ENCODE data around the gene MID1IP1.

Gene MID1IP1

GRCh38 chrX:38803588-38804431 lies 2.6 kb downstream of the MID1IP1 start:
- peaks cover 23% of the 10 kb centered on the region; the same call in 1 of the 2 replicates for H3K36me3 ChIP-seq (ENCODE audit: insufficient read depth, low read depth, low read length)
- H3K27me3 ChIP-seq (ENCODE audit: insufficient read depth, low read length): no peaks in the 10 kb centered on the region
- peak overlapping the region; percentile 84 for H3K27ac ChIP-seq (ENCODE audit: low read length)
- peak overlapping the region; percentile 96 for H3K4me3 ChIP-seq (ENCODE audit: low read length)
- peak overlapping the region; percentile 98 for H3K9ac ChIP-seq (ENCODE audit: low read depth, low read length)
- H3K9me3 ChIP-seq (ENCODE audit: insufficient read depth, low read depth, low read length): no peaks in the 10 kb centered on the region
- no peaks in the 10 kb centered on the region for H3K4me1 ChIP-seq (ENCODE audit: insufficient read depth, low read length)

- H3K9ac ChIP-seq (ENCODE audit: low read depth, low read length): peak overlapping the region; percentile 95
- H3K4me3 ChIP-seq (ENCODE audit: low read length): peak overlapping the region; percentile 85
- no peaks in the 10 kb centered on the region for H3K27me3 ChIP-seq (ENCODE audit: insufficient read depth, low read length)
- no peaks in the 10 kb centered on the region for H3K4me1 ChIP-seq (ENCODE audit: insufficient read depth, low read length)
- H3K36me3 ChIP-seq (ENCODE audit: insufficient read depth, low read depth, low read length): peaks cover 23% of the 10 kb centered on the region; the same call in 1 of the 2 replicates
- peak overlapping the region; percentile 84 for H3K27ac ChIP-seq (ENCODE audit: low read length)
- H3K9me3 ChIP-seq (ENCODE audit: insufficient read depth, low read depth, low read length): no peaks in the 10 kb centered on the region
Observed at GRCh38 chrX:38804432-38804681, 3.1 kb downstream of the MID1IP1 start.

GRCh38 chrX:38804682-38805431 lies 3.6 kb downstream of the MID1IP1 start:
- Histone ChIP-seq H3K27me3 (ENCODE audit: insufficient read depth, low read length) (no peaks in the 10 kb centered on the region), H3K4me1 (ENCODE audit: insufficient read depth, low read length) (no peaks in the 10 kb centered on the region), H3K9me3 (ENCODE audit: insufficient read depth, low read depth, low read length) (no peaks in the 10 kb centered on the region), H3K4me3 (ENCODE audit: low read length) (peak overlapping the region; percentile 85), H3K27ac (ENCODE audit: low read length) (peak overlapping the region; percentile 84), H3K9ac (ENCODE audit: low read depth, low read length) (peak overlapping the region; percentile 95), H3K36me3 (ENCODE audit: insufficient read depth, low read depth, low read length) (peaks cover 23% of the 10 kb centered on the region; the same call in 1 of the 2 replicates)

- Histone ChIP-seq H3K27ac (ENCODE audit: low read length) (peak overlapping the region; percentile 84), H3K9ac (ENCODE audit: low read depth, low read length) (peak overlapping the region; percentile 95), H3K36me3 (ENCODE audit: insufficient read depth, low read depth, low read length) (peaks cover 23% of the 10 kb centered on the region; the same call in 1 of the 2 replicates), H3K4me3 (ENCODE audit: low read length) (peak overlapping the region; percentile 85), H3K27me3 (ENCODE audit: insufficient read depth, low read length) (no peaks in the 10 kb centered on the region), H3K4me1 (ENCODE audit: insufficient read depth, low read length) (no peaks in the 10 kb centered on the region), H3K9me3 (ENCODE audit: insufficient read depth, low read depth, low read length) (no peaks in the 10 kb centered on the region)
Observed at GRCh38 chrX:38805432-38806389, 4.5 kb downstream of the MID1IP1 start.

GRCh38 chrX:38806875-38807621 lies 5.8 kb downstream of the MID1IP1 start:
- Histone ChIP-seq H3K27ac (ENCODE audit: low read length) (no peak overlapping the region), H3K4me3 (ENCODE audit: low read length) (peak overlapping the region; percentile 85), H3K4me1 (ENCODE audit: insufficient read depth, low read length) (no peaks in the 10 kb centered on the region), H3K9ac (ENCODE audit: low read depth, low read length) (peak overlapping the region; percentile 95; the same call in 1 of the 2 replicates), H3K36me3 (ENCODE audit: insufficient read depth, low read depth, low read length) (peaks cover 23% of the 10 kb centered on the region; the same call in 1 of the 2 replicates), H3K27me3 (ENCODE audit: insufficient read depth, low read length) (no peaks in the 10 kb centered on the region), H3K9me3 (ENCODE audit: insufficient read depth, low read depth, low read length) (no peaks in the 10 kb centered on the region)

GRCh38 chrX:38807873-38808272 lies 6.6 kb downstream of the MID1IP1 start:
- peak overlapping the region; percentile 95; the same call in 1 of the 2 replicates for H3K9ac ChIP-seq (ENCODE audit: low read depth, low read length)
- peak overlapping the region; percentile 85; the same call in 1 of the 2 replicates for H3K4me3 ChIP-seq (ENCODE audit: low read length)
- H3K36me3 ChIP-seq (ENCODE audit: insufficient read depth, low read depth, low read length): peaks cover 23% of the 10 kb centered on the region; the same call in 1 of the 2 replicates
- H3K4me1 ChIP-seq (ENCODE audit: insufficient read depth, low read length): no peaks in the 10 kb centered on the region
- H3K9me3 ChIP-seq (ENCODE audit: insufficient read depth, low read depth, low read length): no peaks in the 10 kb centered on the region
- no peak overlapping the region for H3K27ac ChIP-seq (ENCODE audit: low read length)
- H3K27me3 ChIP-seq (ENCODE audit: insufficient read depth, low read length): no peaks in the 10 kb centered on the region

GRCh38 chrX:38811515-38812243 lies 10.4 kb downstream of the MID1IP1 start:
- H3K9ac ChIP-seq (ENCODE audit: low read depth, low read length): no peak overlapping the region
- H3K27ac ChIP-seq (ENCODE audit: low read length): no peak overlapping the region
- H3K4me3 ChIP-seq (ENCODE audit: low read length): no peak overlapping the region
- no peaks in the 10 kb centered on the region for H3K27me3 ChIP-seq (ENCODE audit: insufficient read depth, low read length)
- peaks cover 2% of the 10 kb centered on the region; the same call in 1 of the 2 replicates for H3K4me1 ChIP-seq (ENCODE audit: insufficient read depth, low read length)
- peaks cover 2% of the 10 kb centered on the region; the same call in 1 of the 2 replicates for H3K36me3 ChIP-seq (ENCODE audit: insufficient read depth, low read depth, low read length)
- H3K9me3 ChIP-seq (ENCODE audit: insufficient read depth, low read depth, low read length): no peaks in the 10 kb centered on the region

GRCh38 chrX:38816155-38816554 lies 14.9 kb downstream of the MID1IP1 start:
- Histone ChIP-seq H3K9me3 (ENCODE audit: insufficient read depth, low read depth, low read length) (no peaks in the 10 kb centered on the region), H3K4me3 (ENCODE audit: low read length) (no peak overlapping the region), H3K27ac (ENCODE audit: low read length) (no peak overlapping the region), H3K27me3 (ENCODE audit: insufficient read depth, low read length) (no peaks in the 10 kb centered on the region), H3K9ac (ENCODE audit: low read depth, low read length) (no peak overlapping the region), H3K36me3 (ENCODE audit: insufficient read depth, low read depth, low read length) (no peaks in the 10 kb centered on the region), H3K4me1 (ENCODE audit: insufficient read depth, low read length) (peaks cover 7% of the 10 kb centered on the region)

- Histone ChIP-seq H3K36me3 (ENCODE audit: insufficient read depth, low read depth, low read length) (no peaks in the 10 kb centered on the region), H3K27me3 (ENCODE audit: insufficient read depth, low read length) (no peaks in the 10 kb centered on the region), H3K9ac (ENCODE audit: low read depth, low read length) (peak overlapping the region; percentile 33; the same call in 1 of the 2 replicates), H3K9me3 (ENCODE audit: insufficient read depth, low read depth, low read length) (no peaks in the 10 kb centered on the region), H3K27ac (ENCODE audit: low read length) (no peak overlapping the region), H3K4me1 (ENCODE audit: insufficient read depth, low read length) (peaks cover 7% of the 10 kb centered on the region), H3K4me3 (ENCODE audit: low read length) (no peak overlapping the region)
Observed at GRCh38 chrX:38817004-38817703, 15.9 kb downstream of the MID1IP1 start.

- H3K9me3 ChIP-seq (ENCODE audit: insufficient read depth, low read depth, low read length): no peaks in the 10 kb centered on the region
- H3K4me1 ChIP-seq (ENCODE audit: insufficient read depth, low read length): peaks cover 7% of the 10 kb centered on the region
- H3K4me3 ChIP-seq (ENCODE audit: low read length): no peak overlapping the region
- H3K27me3 ChIP-seq (ENCODE audit: insufficient read depth, low read length): no peaks in the 10 kb centered on the region
- no peaks in the 10 kb centered on the region for H3K36me3 ChIP-seq (ENCODE audit: insufficient read depth, low read depth, low read length)
- no peak overlapping the region for H3K9ac ChIP-seq (ENCODE audit: low read depth, low read length)
- no peak overlapping the region for H3K27ac ChIP-seq (ENCODE audit: low read length)
Observed at GRCh38 chrX:38819163-38819562, 17.9 kb downstream of the MID1IP1 start.
